Skeletal muscle tissue (tissue), 4 donors: ENCODE results near the gene LCE5A. TPM values are rescaled to one million over a fixed set of nuclear protein-coding genes. Genes with fewer than 3 reads are reported as not detected.

Experiments
- H3K27ac ChIP-seq: one replicate; pipeline ENCODE4 v1.7.0; 2013; ENCODE audit warnings: mild to moderate bottlenecking, low read depth, low read length, inconsistent platforms
- H3K27me3 ChIP-seq, 3 donors: one replicate each; pipeline ENCODE4 v1.7.0; 2013; ENCODE audit warnings: low read length in 3 of 3; ENCODE audit not compliant: control insufficient read depth in 3 of 3, insufficient read depth in 3 of 3
- H3K36me3 ChIP-seq, 3 donors: one replicate each; pipeline ENCODE4 v1.7.0; 2013; ENCODE audit warnings: low read length in 3 of 3; ENCODE audit not compliant: control insufficient read depth in 3 of 3, insufficient read depth in 3 of 3
- H3K4me1 ChIP-seq, 3 donors: one replicate each; pipeline ENCODE4 v1.7.0; 2013; ENCODE audit warnings: low read length in 3 of 3, mild to moderate bottlenecking in 3 of 3; ENCODE audit not compliant: control insufficient read depth in 3 of 3, insufficient read depth in 3 of 3
- H3K4me3 ChIP-seq, 3 donors: one replicate each; pipeline ENCODE4 v1.7.0; 2013; ENCODE audit warnings: low read length in 3 of 3
- H3K9ac ChIP-seq, 3 donors: one replicate each; pipeline ENCODE4 v1.7.0; 2013; ENCODE audit warnings: low read length in 3 of 3, mild to moderate bottlenecking in 3 of 3, moderate library complexity in 2 of 3, low read depth in 1 of 3
- H3K9me3 ChIP-seq, 3 donors: one replicate each; pipeline ENCODE4 v1.7.0; 2013; ENCODE audit warnings: low read length in 3 of 3; ENCODE audit not compliant: control insufficient read depth in 3 of 3
- total RNA-seq: library from RNA; depleted of rRNA; stranded (reverse); fragments of >200 nt; gene quantifications from one replicate; pipeline ENCODE4 v1.2.3, GENCODE V29; 2014
- donor health status: Osteomylitis.

LCE5A gene, protein sequence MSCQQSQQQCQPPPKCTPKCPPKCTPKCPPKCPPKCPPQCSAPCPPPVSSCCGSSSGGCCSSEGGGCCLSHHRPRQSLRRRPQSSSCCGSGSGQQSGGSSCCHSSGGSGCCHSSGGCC
- total RNA-seq, result not detected

DNA sequence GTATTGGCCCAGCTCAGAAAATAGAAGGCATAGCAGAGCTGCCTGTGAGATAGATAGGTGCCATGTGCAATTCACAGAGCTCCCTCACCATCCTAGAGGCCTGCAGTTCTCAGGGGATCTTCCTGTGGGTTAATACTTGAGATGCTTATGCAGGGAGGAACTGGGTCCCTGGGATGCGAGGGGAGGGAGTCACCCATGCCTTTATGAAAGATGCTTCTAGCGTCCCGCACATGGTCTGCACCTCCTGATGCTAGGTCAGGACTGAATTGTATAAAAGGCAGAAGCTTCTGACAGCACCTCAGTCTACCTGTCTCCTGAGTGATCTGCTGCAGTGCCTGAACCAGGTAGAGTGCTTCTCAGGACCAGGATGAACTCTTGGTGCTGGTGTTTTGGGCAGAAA, at the start of gene LCE5A:
LCE5A (plus strand) TSS at position 301 of the 400 bp plus-strand sequence. CDS start 732 bp downstream, outside the sequence.
- no peaks in the 10 kb centered on the region for H3K4me1 ChIP-seq
- H3K9me3 ChIP-seq, result no peaks in the 10 kb centered on the region
- no peak within 1 kb of the TSS for H3K9ac ChIP-seq
- H3K27me3 ChIP-seq, result peaks cover 16 to 31% (median 22%) of the 10 kb centered on the region in 3 donors
- H3K27ac ChIP-seq, result no peak within 1 kb of the TSS
- H3K4me3 ChIP-seq, result no peak within 1 kb of the TSS
- no peaks in the 10 kb centered on the region for H3K36me3 ChIP-seq

DNA sequence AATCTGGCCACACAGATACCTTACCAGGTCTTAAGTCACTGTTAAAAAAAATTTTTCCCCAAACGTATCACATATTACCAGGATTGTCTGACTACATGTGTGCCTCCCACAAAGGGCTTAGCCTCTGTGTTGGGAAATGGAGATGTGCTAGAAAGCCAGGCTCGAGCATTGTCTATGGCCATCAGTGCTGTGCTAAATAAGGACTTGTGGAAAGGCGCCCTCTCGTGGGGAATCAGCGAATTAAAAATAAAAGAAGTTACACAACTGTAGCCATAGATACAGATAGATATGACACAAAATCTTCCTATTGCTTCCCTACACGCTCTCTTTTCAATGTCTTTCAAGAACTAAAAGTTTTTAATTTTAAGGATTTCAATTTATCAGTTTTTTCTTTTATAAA, 49.1 kb upstream of the LCE5A start:
- Histone ChIP-seq H3K4me1 (peaks cover 0 to 9% (median 0%) of the 10 kb centered on the region in 3 donors), H3K9ac (no peak overlapping the region), H3K36me3 (no peaks in the 10 kb centered on the region)

DNA sequence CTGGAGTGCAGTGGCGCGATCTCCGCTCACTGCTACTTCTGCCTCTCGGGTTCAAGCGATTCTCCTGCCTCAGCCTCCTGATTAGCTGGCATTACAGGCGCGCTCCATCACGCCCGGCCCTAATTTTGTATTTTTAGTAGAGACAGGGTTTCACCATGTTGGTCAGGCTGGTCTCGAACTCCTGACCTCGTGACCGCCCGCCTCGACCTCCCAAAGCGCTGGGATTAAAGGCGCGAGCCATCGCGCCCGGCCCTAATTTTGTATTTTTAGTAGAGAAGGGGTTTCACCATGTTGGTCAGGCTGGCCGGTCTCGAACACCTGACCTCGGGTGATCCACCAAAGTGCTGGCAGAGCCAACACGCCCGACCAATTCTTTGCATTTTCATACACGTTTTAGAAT, 48.0 kb upstream of the LCE5A start:
- no peaks in the 10 kb centered on the region for H3K27me3 ChIP-seq
- H3K36me3 ChIP-seq, result no peaks in the 10 kb centered on the region
- peaks cover 0 to 9% (median 0%) of the 10 kb centered on the region in 3 donors for H3K4me1 ChIP-seq
- no peak overlapping the region for H3K4me3 ChIP-seq
- H3K27ac ChIP-seq, result no peak overlapping the region
- H3K9ac ChIP-seq, result no peak overlapping the region
- no peaks in the 10 kb centered on the region for H3K9me3 ChIP-seq

More for the DNA sequence above, 49.1 kb upstream of the LCE5A start:
- H3K9me3 ChIP-seq, result no peaks in the 10 kb centered on the region
- no peak overlapping the region for H3K27ac ChIP-seq
- peaks cover 0 to 3% (median 0%) of the 10 kb centered on the region in 3 donors for H3K27me3 ChIP-seq
- no peak overlapping the region for H3K4me3 ChIP-seq

- Histone ChIP-seq H3K9me3 (no peaks in the 10 kb centered on the region), H3K27ac (no peak overlapping the region), H3K4me3 (no peak overlapping the region), H3K4me1 (no peaks in the 10 kb centered on the region), H3K36me3 (no peaks in the 10 kb centered on the region), H3K9ac (no peak overlapping the region), H3K27me3 (peaks cover 0 to 4% (median 0%) of the 10 kb centered on the region in 3 donors)
Observed at GRCh38 chr1:152466217-152466616, 44.4 kb upstream of the LCE5A start.

- H3K9me3 ChIP-seq, result peaks cover 0 to 4% (median 0%) of the 10 kb centered on the region in 3 donors
Observed at GRCh38 chr1:152473887-152474537, 36.6 kb upstream of the LCE5A start.

GRCh38 chr1:152479792-152480595, 30.6 kb upstream of the LCE5A start:
- H3K27ac ChIP-seq, result no peak overlapping the region
- no peak overlapping the region for H3K4me3 ChIP-seq
- H3K27me3 ChIP-seq, result no peaks in the 10 kb centered on the region
- H3K4me1 ChIP-seq, result no peaks in the 10 kb centered on the region
- no peaks in the 10 kb centered on the region for H3K36me3 ChIP-seq
- no peak overlapping the region for H3K9ac ChIP-seq
- peaks cover 0 to 4% (median 0%) of the 10 kb centered on the region in 3 donors for H3K9me3 ChIP-seq

More at GRCh38 chr1:152473887-152474537, 36.6 kb upstream of the LCE5A start:
- Histone ChIP-seq H3K27ac (no peak overlapping the region), H3K36me3 (no peaks in the 10 kb centered on the region), H3K27me3 (peaks cover 0 to 4% (median 0%) of the 10 kb centered on the region in 3 donors), H3K9ac (no peak overlapping the region), H3K4me3 (no peak overlapping the region), H3K4me1 (no peaks in the 10 kb centered on the region)

- Histone ChIP-seq H3K4me3 (no peak overlapping the region), H3K9me3 (no peaks in the 10 kb centered on the region), H3K27ac (no peak overlapping the region), H3K27me3 (no peaks in the 10 kb centered on the region), H3K36me3 (no peaks in the 10 kb centered on the region), H3K9ac (no peak overlapping the region), H3K4me1 (no peaks in the 10 kb centered on the region)
Observed at GRCh38 chr1:152481869-152482664, 28.5 kb upstream of the LCE5A start.

DNA sequence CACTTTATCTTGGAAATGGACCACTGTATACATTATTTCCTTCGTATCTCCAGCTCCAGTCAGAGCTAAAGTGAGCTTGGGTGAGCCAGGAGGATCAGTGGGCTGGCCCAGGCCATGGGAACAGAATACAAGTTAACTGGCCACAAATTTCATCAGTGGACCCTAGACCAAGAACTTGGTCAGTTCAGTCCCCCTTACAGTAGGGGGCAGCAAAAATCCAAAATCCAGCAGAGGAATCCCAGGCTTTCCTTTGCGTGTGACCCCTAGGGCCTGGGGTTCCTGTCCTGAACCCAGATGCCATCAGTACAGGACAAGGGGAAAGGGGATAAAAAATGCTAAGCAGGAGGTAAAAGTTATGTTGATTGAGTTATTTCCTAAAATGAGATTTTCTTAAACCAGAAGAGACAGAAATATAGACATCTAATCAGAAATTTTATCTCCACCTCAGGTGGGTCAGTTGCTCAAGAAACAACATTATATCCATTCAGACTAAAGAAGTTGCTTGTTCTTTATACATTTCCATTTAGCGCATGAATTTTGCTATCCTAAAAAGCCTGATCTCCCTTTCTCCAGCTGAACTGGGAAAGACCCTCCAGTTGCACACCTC, 24.1 kb upstream of the LCE5A start:
- H3K9ac ChIP-seq, result no peak overlapping the region
- H3K27me3 ChIP-seq, result no peaks in the 10 kb centered on the region
- H3K36me3 ChIP-seq, result no peaks in the 10 kb centered on the region
- no peak overlapping the region for H3K4me3 ChIP-seq
- no peak overlapping the region for H3K27ac ChIP-seq
- peaks cover 0 to 3% (median 0%) of the 10 kb centered on the region in 3 donors for H3K9me3 ChIP-seq
- no peaks in the 10 kb centered on the region for H3K4me1 ChIP-seq

GRCh38 chr1:152487871-152488270, 22.7 kb upstream of the LCE5A start:
- Histone ChIP-seq H3K27ac (no peak overlapping the region), H3K4me3 (no peak overlapping the region)

More at GRCh38 chr1:152487871-152488270, 22.7 kb upstream of the LCE5A start:
- Histone ChIP-seq H3K9ac (no peak overlapping the region), H3K36me3 (no peaks in the 10 kb centered on the region), H3K9me3 (peaks cover 0 to 3% (median 0%) of the 10 kb centered on the region in 3 donors), H3K27me3 (no peaks in the 10 kb centered on the region), H3K4me1 (no peaks in the 10 kb centered on the region)
